Epithelial cell of esophagus (primary cell): ENCODE data around the gene GTF2I.
"Not testable (repeated sequence)": the region's sequence is repeated elsewhere in the genome, so short reads cannot be mapped to it uniquely, and the experiment has no call there.

ENCODE experiments used
- DNase-seq: peaks from one replicate; pipeline ENCODE4 v3.0.0; 2010; ENCODE audit warnings: low read depth
- H3K4me3 ChIP-seq: 2 replicates; pipeline ENCODE4 v1.5.1; 2011; ENCODE audit warnings: mild to moderate bottlenecking, low read length, control low read depth
- CTCF ChIP-seq: IDR thresholded peaks from 2 replicates; pipeline ENCODE4 v1.5.1; 2011; ENCODE audit warnings: low read depth, mild to moderate bottlenecking, low read length, control low read depth, inconsistent platforms; ENCODE audit not compliant: insufficient read depth; ENCODE audit errors: missing control alignments

The GTF2I gene

GRCh38 chr7:74725840-74726239, 68.3 kb downstream of the GTF2I start:
- no peak for DNase-seq
- H3K4me3 ChIP-seq: no peak overlapping the region
- TF ChIP-seq CTCF: no peak

- no peak overlapping the region for H3K4me3 ChIP-seq
- TF ChIP-seq CTCF: no peak
- DNase-seq: no peak
These were observed 69.0 kb downstream of the GTF2I start for GRCh38 chr7:74726309-74727101.

- not testable (repeated sequence) for DNase-seq, H3K4me3 ChIP-seq
These were observed 71.2 kb downstream of the GTF2I start for GRCh38 chr7:74728686-74729085.

GRCh38 chr7:74730186-74730585, 72.7 kb downstream of the GTF2I start:
- not testable (repeated sequence) for H3K4me3 ChIP-seq, DNase-seq

GRCh38 chr7:74739974-74740703, 82.6 kb downstream of the GTF2I start:
- H3K4me3 ChIP-seq, DNase-seq: not testable (repeated sequence)

- H3K4me3 ChIP-seq, DNase-seq: not testable (repeated sequence)
These were observed 86.5 kb downstream of the GTF2I start for GRCh38 chr7:74743936-74744557.

GRCh38 chr7:74753921-74754482, 96.5 kb downstream of the GTF2I start:
- not testable (repeated sequence) for DNase-seq, H3K4me3 ChIP-seq

- not testable (repeated sequence) for H3K4me3 ChIP-seq, DNase-seq
These were observed 99.2 kb downstream of the GTF2I start for GRCh38 chr7:74756673-74757072.

GRCh38 chr7:74758268-74758667, 100.8 kb downstream of the GTF2I start:
- H3K4me3 ChIP-seq: not testable (repeated sequence)

GRCh38 chr7:74758982-74759381, 101.5 kb downstream of the GTF2I start:
- DNase-seq, H3K4me3 ChIP-seq: not testable (repeated sequence)

More at GRCh38 chr7:74758268-74758667, 100.8 kb downstream of the GTF2I start:
- DNase-seq: not testable (repeated sequence)

- not testable (repeated sequence) for DNase-seq, H3K4me3 ChIP-seq
These were observed 107.8 kb downstream of the GTF2I start for GRCh38 chr7:74765205-74765918.

GRCh38 chr7:74766509-74766908, 109.0 kb downstream of the GTF2I start:
- DNase-seq, H3K4me3 ChIP-seq: not testable (repeated sequence)

- DNase-seq, H3K4me3 ChIP-seq: not testable (repeated sequence)
These were observed 109.5 kb downstream of the GTF2I start for GRCh38 chr7:74766991-74767390.

- not testable (repeated sequence) for DNase-seq
These were observed 112.5 kb downstream of the GTF2I start for GRCh38 chr7:74770062-74770461.

GRCh38 chr7:74772093-74772492, 114.6 kb downstream of the GTF2I start:
- DNase-seq, H3K4me3 ChIP-seq: not testable (repeated sequence)

More at GRCh38 chr7:74770062-74770461, 112.5 kb downstream of the GTF2I start:
- H3K4me3 ChIP-seq: not testable (repeated sequence)
